Measurements from ENCODE around the gene MARCHF3.

- TF ChIP-seq, protein P1, sequence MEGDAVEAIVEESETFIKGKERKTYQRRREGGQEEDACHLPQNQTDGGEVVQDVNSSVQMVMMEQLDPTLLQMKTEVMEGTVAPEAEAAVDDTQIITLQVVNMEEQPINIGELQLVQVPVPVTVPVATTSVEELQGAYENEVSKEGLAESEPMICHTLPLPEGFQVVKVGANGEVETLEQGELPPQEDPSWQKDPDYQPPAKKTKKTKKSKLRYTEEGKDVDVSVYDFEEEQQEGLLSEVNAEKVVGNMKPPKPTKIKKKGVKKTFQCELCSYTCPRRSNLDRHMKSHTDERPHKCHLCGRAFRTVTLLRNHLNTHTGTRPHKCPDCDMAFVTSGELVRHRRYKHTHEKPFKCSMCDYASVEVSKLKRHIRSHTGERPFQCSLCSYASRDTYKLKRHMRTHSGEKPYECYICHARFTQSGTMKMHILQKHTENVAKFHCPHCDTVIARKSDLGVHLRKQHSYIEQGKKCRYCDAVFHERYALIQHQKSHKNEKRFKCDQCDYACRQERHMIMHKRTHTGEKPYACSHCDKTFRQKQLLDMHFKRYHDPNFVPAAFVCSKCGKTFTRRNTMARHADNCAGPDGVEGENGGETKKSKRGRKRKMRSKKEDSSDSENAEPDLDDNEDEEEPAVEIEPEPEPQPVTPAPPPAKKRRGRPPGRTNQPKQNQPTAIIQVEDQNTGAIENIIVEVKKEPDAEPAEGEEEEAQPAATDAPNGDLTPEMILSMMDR (IDR thresholded peaks at IDR 0.05; ENCODE audit: extremely low read depth in 1 of 2, insufficient read depth in 1 of 2, low read depth in 1 of 2, low read length in 2 of 2), result no peak
- TF ChIP-seq POLR2A (IDR thresholded peaks at IDR 0.05; ENCODE audit: low read depth, low read length), result no peak
- no peak for TF ChIP-seq POLR2AphosphoS5 (IDR thresholded peaks at IDR 0.05; ENCODE audit: insufficient read depth, low read depth, low read length)
- TF ChIP-seq JUN (IDR thresholded peaks at IDR 0.05; ENCODE audit: borderline replicate concordance, insufficient read depth, insufficient read length, low read depth), result no peak
Measured at GRCh38 chr5:126949475-126949874, 80.9 kb downstream of the MARCHF3 start.

All from endothelial cell of umbilical vein (primary cell).